Activated B cell treated with CpG ODN at 0.5 μM for 24 hours (primary cell): ENCODE results near the gene UTS2R. TPM values are rescaled to one million over a fixed set of nuclear protein-coding genes. Genes with fewer than 3 reads are reported as not detected.

Experiments
- ATAC-seq: fragments of 200-7000 bp; cut with Tn5 transposase; one replicate; pipeline ENCODE4 v1.10.0; 2021; ENCODE audit warnings: low read depth, mild to moderate bottlenecking, moderate library complexity
- CTCF ChIA-PET: fragments of 350-600 bp; sonication (Branson Sonifier 250); formaldehyde crosslinking; loops from one replicate; lab custom pipeline; 2021; ENCODE audit warnings: antibody characterized with exemption; lab: Charles Lee
- POLR2A ChIA-PET: fragments of 350-600 bp; sonication (Branson Sonifier 250); formaldehyde crosslinking; loops from one replicate; lab custom pipeline; 2021; ENCODE audit warnings: antibody characterized with exemption; lab: Charles Lee
- DNase-seq: peaks from one replicate; pipeline ENCODE4 v3.0.0; 2022
- H3K27ac Mint-ChIP-seq: one replicate; pipeline ENCODE4 v1.8.0; 2020; ENCODE audit warnings: mixed read lengths
- H3K27me3 Mint-ChIP-seq: one replicate; pipeline ENCODE4 v1.8.0; 2021; ENCODE audit warnings: mixed read lengths
- H3K36me3 Mint-ChIP-seq: one replicate; pipeline ENCODE4 v1.8.0; 2021; ENCODE audit warnings: low read depth, mixed read lengths
- H3K4me1 Mint-ChIP-seq: one replicate; pipeline ENCODE4 v1.8.0; 2021; ENCODE audit warnings: mixed read lengths
- H3K4me3 Mint-ChIP-seq: one replicate; pipeline ENCODE4 v1.8.0; 2020; ENCODE audit warnings: mild to moderate bottlenecking, mixed read lengths
- H3K9me3 Mint-ChIP-seq: one replicate; pipeline ENCODE4 v1.8.0; 2020; ENCODE audit warnings: mixed read lengths
- intact Hi-C: fragments of 100-400 bp; cut with micrococcal nuclease; formaldehyde crosslinking; loops from one replicate; pipeline ENCODE4 v1.15.1; 2024
- total RNA-seq: library from RNA; stranded (reverse); gene quantifications from 2 replicates; pipeline ENCODE4 v1.2.3, GENCODE V29; 2022
- TF ChIP-seq, protein P1 (sequence below): fragments of 200-600 bp; IDR thresholded peaks from one replicate; pipeline ENCODE4 v1.8.0; 2022; ENCODE audit warnings: antibody characterized with exemption, mild to moderate bottlenecking

UTS2R gene
- total RNA-seq, 1 donor from 2014 or later = not detected

DNA sequence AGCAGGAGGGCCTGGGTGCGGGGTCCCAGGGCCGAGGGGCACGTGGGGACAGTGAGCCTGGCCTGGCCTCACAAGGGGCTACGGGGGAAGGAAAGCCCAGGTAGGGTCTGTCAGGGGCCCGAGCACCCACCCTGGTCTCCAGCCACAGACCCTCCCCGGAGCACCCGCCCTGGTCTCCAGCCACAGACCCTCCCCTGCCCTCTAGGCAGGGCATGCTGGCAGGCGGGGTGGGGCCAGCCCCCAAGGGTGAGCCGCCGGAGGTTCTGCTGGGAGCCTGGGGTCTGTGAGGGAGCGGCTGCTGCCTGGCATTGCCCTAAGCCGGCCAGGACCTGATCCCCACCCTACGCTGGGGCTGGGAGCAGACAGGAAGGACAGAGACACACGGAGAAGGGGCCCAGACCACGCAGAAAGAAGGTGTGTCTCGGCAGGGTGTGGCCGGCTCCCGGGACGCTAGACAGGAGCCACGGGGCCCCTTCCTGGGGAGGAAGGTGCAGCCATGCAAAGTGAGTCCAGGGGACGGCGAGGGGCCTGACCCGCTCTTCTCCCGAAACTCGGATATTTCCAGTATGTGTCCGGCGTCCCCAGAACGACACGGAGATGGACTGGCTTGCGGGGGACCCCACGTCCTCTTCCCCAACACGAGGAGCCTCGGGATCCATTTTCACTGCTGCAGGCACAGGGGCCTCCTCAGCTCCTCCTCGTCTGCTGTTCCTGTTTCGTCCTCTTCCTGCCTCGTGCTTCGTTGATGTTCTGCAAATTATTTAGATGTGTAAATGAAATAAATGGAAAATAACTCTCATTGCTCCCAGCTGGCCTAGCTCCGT lies 15.5 kb downstream of the UTS2R start:
- DNase-seq = no peak
- H3K4me1 Mint-ChIP-seq = no peaks in the 10 kb centered on the region
- H3K27ac Mint-ChIP-seq = no peak overlapping the region
- ChIA-PET CTCF (no interaction called here), POLR2A (no interaction called here)
- intact Hi-C loops = no loop called here
- no peak overlapping the region for H3K4me3 Mint-ChIP-seq
- no peak for ATAC-seq
- peaks cover 4% of the 10 kb centered on the region for H3K36me3 Mint-ChIP-seq
- H3K9me3 Mint-ChIP-seq = no peaks in the 10 kb centered on the region
- TF ChIP-seq, protein P1, sequence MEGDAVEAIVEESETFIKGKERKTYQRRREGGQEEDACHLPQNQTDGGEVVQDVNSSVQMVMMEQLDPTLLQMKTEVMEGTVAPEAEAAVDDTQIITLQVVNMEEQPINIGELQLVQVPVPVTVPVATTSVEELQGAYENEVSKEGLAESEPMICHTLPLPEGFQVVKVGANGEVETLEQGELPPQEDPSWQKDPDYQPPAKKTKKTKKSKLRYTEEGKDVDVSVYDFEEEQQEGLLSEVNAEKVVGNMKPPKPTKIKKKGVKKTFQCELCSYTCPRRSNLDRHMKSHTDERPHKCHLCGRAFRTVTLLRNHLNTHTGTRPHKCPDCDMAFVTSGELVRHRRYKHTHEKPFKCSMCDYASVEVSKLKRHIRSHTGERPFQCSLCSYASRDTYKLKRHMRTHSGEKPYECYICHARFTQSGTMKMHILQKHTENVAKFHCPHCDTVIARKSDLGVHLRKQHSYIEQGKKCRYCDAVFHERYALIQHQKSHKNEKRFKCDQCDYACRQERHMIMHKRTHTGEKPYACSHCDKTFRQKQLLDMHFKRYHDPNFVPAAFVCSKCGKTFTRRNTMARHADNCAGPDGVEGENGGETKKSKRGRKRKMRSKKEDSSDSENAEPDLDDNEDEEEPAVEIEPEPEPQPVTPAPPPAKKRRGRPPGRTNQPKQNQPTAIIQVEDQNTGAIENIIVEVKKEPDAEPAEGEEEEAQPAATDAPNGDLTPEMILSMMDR = no peak
- peaks cover 3% of the 10 kb centered on the region for H3K27me3 Mint-ChIP-seq

DNA sequence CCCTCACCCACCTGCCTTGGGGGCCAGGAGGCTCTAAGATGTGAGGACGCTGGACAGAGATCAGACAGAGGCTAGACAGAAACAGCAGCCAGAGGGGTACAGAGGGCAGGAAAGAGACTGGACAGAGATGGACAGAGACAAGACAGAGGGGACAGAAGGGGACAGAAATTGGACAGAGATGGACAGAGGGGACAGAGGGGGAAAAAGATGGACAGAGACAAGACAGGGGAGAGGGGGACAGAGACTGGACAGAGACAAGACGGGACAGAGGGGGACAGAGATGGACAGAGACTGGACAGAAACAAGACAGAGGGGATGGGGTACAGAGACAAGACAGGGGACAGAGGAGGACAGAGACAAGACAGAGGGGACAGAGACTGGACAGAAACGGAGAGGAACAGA lies 16.1 kb downstream of the UTS2R start:
- no peak overlapping the region for H3K27ac Mint-ChIP-seq
- no peak overlapping the region for H3K4me3 Mint-ChIP-seq
- TF ChIP-seq, protein P1 = no peak
- peaks cover 3% of the 10 kb centered on the region for H3K27me3 Mint-ChIP-seq
- CTCF ChIA-PET = no interaction called here
- POLR2A ChIA-PET = no interaction called here
- intact Hi-C loops = no loop called here
- H3K36me3 Mint-ChIP-seq = peaks cover 10% of the 10 kb centered on the region
- no peak for ATAC-seq
- H3K9me3 Mint-ChIP-seq = no peaks in the 10 kb centered on the region
- H3K4me1 Mint-ChIP-seq = no peaks in the 10 kb centered on the region
- no peak for DNase-seq

GRCh38 chr17:82388223-82388921 lies 16.8 kb downstream of the UTS2R start:
- no peak for DNase-seq
- no peak overlapping the region for H3K27ac Mint-ChIP-seq
- no peak for ATAC-seq
- H3K4me3 Mint-ChIP-seq = no peak overlapping the region
- ChIA-PET CTCF (no interaction called here), POLR2A (no interaction called here)
- intact Hi-C loops = no loop called here
- H3K4me1 Mint-ChIP-seq = no peaks in the 10 kb centered on the region
- H3K27me3 Mint-ChIP-seq = peaks cover 3% of the 10 kb centered on the region
- TF ChIP-seq, protein P1 = no peak
- H3K36me3 Mint-ChIP-seq = peaks cover 16% of the 10 kb centered on the region
- H3K9me3 Mint-ChIP-seq = no peaks in the 10 kb centered on the region

DNA sequence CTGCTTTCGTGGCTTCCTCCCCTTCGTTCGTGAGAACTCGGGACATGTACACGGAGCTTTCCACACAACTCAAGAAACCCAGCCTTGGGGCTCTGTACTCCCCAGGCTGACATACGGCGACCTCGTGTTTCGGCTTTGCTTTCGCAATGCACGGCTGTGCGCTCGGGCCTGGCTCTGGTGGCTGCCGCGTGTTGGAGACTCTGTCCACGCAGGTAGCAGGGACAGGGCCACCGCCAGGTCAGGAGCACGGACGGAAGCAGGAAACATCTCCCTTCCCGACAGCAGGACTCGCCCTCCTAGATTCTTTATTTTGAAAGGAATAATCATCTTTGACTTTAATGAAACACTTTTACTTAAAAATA lies 17.3 kb downstream of the UTS2R start:
- ATAC-seq = no peak
- CTCF ChIA-PET = no interaction called here
- H3K4me3 Mint-ChIP-seq = no peak overlapping the region
- no peak for DNase-seq
- H3K36me3 Mint-ChIP-seq = peaks cover 20% of the 10 kb centered on the region
- POLR2A ChIA-PET = no interaction called here
- H3K27ac Mint-ChIP-seq = no peak overlapping the region
- intact Hi-C loops = no loop called here
- no peaks in the 10 kb centered on the region for H3K4me1 Mint-ChIP-seq
- TF ChIP-seq, protein P1 = no peak
- H3K27me3 Mint-ChIP-seq = no peaks in the 10 kb centered on the region
- H3K9me3 Mint-ChIP-seq = no peaks in the 10 kb centered on the region

DNA sequence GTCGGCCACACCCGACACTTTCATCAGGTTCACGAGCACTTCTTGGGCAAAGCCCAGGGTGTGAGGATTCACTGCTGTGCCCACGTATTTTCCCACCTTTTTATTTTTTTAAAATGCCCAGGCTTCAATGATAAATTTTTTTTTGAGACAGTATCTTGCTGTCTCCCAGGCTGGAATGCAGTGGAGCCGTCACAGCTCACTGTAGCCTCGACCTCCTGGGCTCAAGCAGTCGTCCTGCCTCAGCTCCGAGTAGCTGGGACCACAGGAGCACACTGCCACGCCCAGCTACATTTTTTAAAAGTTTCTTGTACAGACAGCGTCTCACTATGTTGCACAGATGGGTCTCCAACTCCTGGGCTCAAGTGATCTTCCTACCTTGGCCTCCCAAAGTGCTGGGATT lies 17.8 kb downstream of the UTS2R start:
- Mint-ChIP-seq H3K4me3 (no peak overlapping the region), H3K9me3 (no peaks in the 10 kb centered on the region), H3K4me1 (no peaks in the 10 kb centered on the region), H3K36me3 (peaks cover 25% of the 10 kb centered on the region), H3K27me3 (no peaks in the 10 kb centered on the region), H3K27ac (no peak overlapping the region)
- intact Hi-C loops = no loop called here
- POLR2A ChIA-PET = no interaction called here
- CTCF ChIA-PET = no interaction called here
- DNase-seq = no peak
- no peak for ATAC-seq
- TF ChIP-seq, protein P1 = no peak
